ENCODE results near the gene ZCCHC14. TPM values are rescaled to one million over a fixed set of nuclear protein-coding genes. Genes with fewer than 3 reads are reported as not detected.
"Not testable (repeated sequence)": the region's sequence is repeated elsewhere in the genome, so short reads cannot be mapped to it uniquely, and the experiment has no call there.

ZCCHC14 gene
- total RNA-seq, 1 experiment from 2014 or later = 28.2 TPM

DNA sequence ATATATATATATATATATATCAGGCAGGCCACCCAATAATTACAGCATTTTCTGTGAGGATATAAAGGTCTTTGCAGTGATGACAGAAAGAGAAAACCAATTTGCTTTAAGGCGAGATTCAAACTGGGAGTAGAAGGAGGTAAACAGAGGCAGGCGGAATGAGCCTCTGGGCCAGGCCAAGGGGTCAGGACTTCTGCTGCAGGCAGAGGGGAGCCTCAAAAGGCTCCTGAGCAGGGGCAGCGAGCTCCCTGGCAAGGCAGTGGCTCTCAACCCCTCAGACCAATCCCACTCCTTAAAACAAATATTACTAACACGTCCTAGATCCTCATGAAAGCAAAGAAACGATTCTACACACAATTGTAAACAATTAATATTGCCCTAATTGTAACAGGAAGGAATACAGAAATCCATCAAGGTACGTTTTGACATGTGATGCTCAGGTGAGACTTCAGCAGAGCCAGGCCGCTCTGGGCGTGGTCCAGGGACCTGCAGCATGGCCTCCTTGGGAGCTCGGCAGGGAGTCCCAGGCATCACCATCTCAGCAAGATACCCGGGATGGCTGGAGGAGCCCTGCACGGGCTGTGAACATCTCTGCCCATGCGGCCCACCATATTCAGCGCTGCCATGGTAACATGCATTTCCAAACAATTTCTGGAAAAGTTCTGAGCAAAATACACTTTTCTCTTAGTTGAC, 127.7 kb downstream of the ZCCHC14 start:
- ChIA-PET CTCF (no interaction called here), POLR2A (interaction anchor here (0.6 to 1.2 kb wide), 2 partner anchors 25 to 41 kb away, joined by 3 to 4 read pairs; no protein-coding TSS in a partner anchor)
- no TSS peak for BruUV-seq (replicated peaks)
- intact Hi-C loops (cut with micrococcal nuclease) = no loop called here
- H3K9me3 Mint-ChIP-seq (ENCODE audit: unreplicated experiment) = no peaks in the 10 kb centered on the region
- no peak overlapping the region for H3K4me3 Mint-ChIP-seq (ENCODE audit: unreplicated experiment)
- no peak overlapping the region for H3K27ac Mint-ChIP-seq (ENCODE audit: low read depth, unreplicated experiment)
- H3K27me3 Mint-ChIP-seq (ENCODE audit: insufficient read depth, unreplicated experiment) = no peaks in the 10 kb centered on the region
- no peak for TF ChIP-seq CTCF (IDR thresholded peaks at IDR 0.05; ENCODE audit: unreplicated experiment)
- DNase-seq (ENCODE audit: unreplicated experiment) = no peak
- H3K4me1 Mint-ChIP-seq (ENCODE audit: insufficient read depth, unreplicated experiment) = peaks cover 9% of the 10 kb centered on the region
- peaks cover 43% of the 10 kb centered on the region for H3K36me3 Mint-ChIP-seq (ENCODE audit: insufficient read depth, unreplicated experiment)

DNA sequence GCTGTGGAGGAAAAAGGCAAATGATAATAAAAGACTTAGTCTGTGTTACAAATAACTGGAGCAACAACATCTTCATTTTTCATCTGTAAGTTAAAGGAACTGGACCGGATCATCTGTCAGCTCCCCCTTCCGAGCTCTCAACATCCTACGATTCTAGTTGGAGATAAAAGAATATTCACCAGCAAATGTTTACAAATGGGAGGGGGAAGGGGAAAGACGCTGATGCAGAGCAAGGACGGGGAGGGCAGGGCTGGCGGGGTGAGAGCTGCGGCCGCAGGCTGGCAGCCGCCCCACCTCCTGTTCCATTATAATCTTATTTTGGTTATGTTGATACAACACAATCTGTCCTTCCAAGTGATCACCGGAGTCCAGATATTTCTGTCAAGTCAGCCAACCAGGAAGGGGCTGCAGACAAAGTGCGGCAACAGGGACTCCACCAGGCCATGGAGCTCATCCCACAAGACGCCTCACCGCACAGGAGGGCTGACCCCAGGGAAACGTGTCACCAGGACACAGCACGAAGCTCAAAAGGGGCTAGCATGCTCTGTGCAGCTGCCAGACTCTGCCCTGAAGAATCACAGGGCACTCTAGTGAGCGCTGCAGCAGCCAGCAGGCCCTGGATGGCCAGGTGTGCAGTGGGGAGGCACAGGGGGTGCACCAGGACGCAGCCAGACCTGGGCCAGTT, 128.9 kb downstream of the ZCCHC14 start:
- no peak for DNase-seq (ENCODE audit: unreplicated experiment)
- Mint-ChIP-seq H3K9me3 (ENCODE audit: unreplicated experiment) (no peaks in the 10 kb centered on the region), H3K27ac (ENCODE audit: low read depth, unreplicated experiment) (no peak overlapping the region), H3K36me3 (ENCODE audit: insufficient read depth, unreplicated experiment) (peaks cover 45% of the 10 kb centered on the region), H3K4me3 (ENCODE audit: unreplicated experiment) (no peak overlapping the region), H3K27me3 (ENCODE audit: insufficient read depth, unreplicated experiment) (no peaks in the 10 kb centered on the region), H3K4me1 (ENCODE audit: insufficient read depth, unreplicated experiment) (peaks cover 4% of the 10 kb centered on the region)
- TF ChIP-seq CTCF (IDR thresholded peaks at IDR 0.05; ENCODE audit: unreplicated experiment) = no peak
- intact Hi-C loops (cut with micrococcal nuclease) = no loop called here
- ChIA-PET CTCF (no interaction called here), POLR2A (interaction anchor here (1.2 to 1.3 kb wide), 2 partner anchors 20 to 24 kb away, joined by 4 to 5 read pairs; partner anchors contain the start of gene FBXO31)
- BruUV-seq (replicated peaks) = no TSS peak

- BruUV-seq (replicated peaks); H3K27me3 Mint-ChIP-seq (ENCODE audit: insufficient read depth, unreplicated experiment); H3K4me3 Mint-ChIP-seq (ENCODE audit: unreplicated experiment); H3K4me1 Mint-ChIP-seq (ENCODE audit: insufficient read depth, unreplicated experiment); intact Hi-C loops (cut with micrococcal nuclease); H3K27ac Mint-ChIP-seq (ENCODE audit: low read depth, unreplicated experiment); H3K9me3 Mint-ChIP-seq (ENCODE audit: unreplicated experiment); DNase-seq (ENCODE audit: unreplicated experiment): not testable (repeated sequence)
- POLR2A ChIA-PET = interaction anchor here (0.6 to 1.3 kb wide), 2 partner anchors 21 to 38 kb away, joined by 3 to 5 read pairs; partner anchors contain the start of gene FBXO31
- peaks cover 54% of the 10 kb centered on the region for H3K36me3 Mint-ChIP-seq (ENCODE audit: insufficient read depth, unreplicated experiment)
- CTCF ChIA-PET = interaction anchor here (0.6 kb wide), 1 partner anchor 312 kb away, joined by 3 read pairs; no protein-coding TSS in a partner anchor
Measured at GRCh38 chr16:87362828-87363559, 129.8 kb downstream of the ZCCHC14 start.

GRCh38 chr16:87361916-87362619, 130.8 kb downstream of the ZCCHC14 start:
- ChIA-PET CTCF (no interaction called here), POLR2A (interaction anchor here (0.6 to 0.7 kb wide), 2 partner anchors 37 to 112 kb away, joined by 3 read pairs; no protein-coding TSS in a partner anchor)
- Mint-ChIP-seq H3K36me3 (ENCODE audit: insufficient read depth, unreplicated experiment) (peaks cover 54% of the 10 kb centered on the region), H3K27ac (ENCODE audit: low read depth, unreplicated experiment) (no peak overlapping the region), H3K4me3 (ENCODE audit: unreplicated experiment) (no peak overlapping the region), H3K4me1 (ENCODE audit: insufficient read depth, unreplicated experiment) (peaks cover 4% of the 10 kb centered on the region), H3K9me3 (ENCODE audit: unreplicated experiment) (no peaks in the 10 kb centered on the region), H3K27me3 (ENCODE audit: insufficient read depth, unreplicated experiment) (no peaks in the 10 kb centered on the region)
- intact Hi-C loops (cut with micrococcal nuclease) = no loop called here
- TF ChIP-seq CTCF (IDR thresholded peaks at IDR 0.05; ENCODE audit: unreplicated experiment) = no peak
- DNase-seq (ENCODE audit: unreplicated experiment) = no peak
- no TSS peak for BruUV-seq (replicated peaks)
